Measurements from ENCODE around the gene SPATA2L. TPM values are rescaled to one million over a fixed set of nuclear protein-coding genes. Genes with fewer than 3 reads are reported as not detected.

The SPATA2L gene
- total RNA-seq, 1 donor from 2014 or later, result 9.5 TPM

DNA sequence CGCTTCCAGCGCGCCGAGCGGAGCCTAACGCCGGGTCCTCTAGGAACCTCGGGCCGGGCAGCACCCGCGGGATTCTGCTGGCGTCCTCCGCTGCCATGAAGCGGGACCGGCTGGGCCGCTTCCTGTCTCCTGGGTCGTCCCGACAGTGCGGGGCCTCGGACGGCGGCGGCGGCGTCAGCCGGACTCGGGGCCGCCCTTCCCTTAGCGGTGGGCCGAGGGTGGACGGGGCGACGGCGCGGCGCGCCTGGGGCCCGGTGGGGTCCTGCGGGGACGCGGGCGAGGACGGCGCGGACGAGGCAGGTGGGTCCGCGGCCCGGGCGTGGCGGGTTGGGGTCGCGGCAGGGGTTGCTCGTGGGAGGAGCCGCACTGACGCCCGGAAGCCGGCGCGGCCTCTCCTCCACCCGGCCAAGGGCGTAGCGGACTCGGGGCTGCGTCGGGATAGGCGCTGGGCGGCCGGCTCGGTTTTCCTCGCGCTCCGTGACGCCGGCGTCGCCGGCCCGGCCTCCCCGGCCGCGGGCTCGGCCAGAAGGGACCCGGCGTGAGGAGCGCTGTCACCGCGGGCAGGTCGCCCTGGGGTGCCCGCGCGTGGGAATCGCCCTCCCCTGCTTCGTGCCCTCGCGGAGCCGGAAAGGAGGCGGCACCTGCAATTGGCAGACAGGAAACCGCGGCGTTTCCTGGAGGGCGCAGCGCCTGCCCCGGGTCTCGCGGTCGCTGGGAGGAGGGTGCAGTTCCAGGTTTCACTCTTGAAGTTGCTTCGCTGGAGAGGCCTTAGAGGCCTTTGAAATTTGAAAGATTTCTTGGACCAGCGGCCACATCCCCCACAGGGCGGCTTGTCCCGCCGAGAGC lies 20.3 kb upstream of the SPATA2L start:
- H3K27me3 Mint-ChIP-seq (ENCODE audit: unreplicated experiment), result no peaks in the 10 kb centered on the region
- H3K27ac Mint-ChIP-seq (ENCODE audit: unreplicated experiment), result peak overlapping the region; percentile 67
- peaks cover 21% of the 10 kb centered on the region for H3K4me1 Mint-ChIP-seq (ENCODE audit: unreplicated experiment)
- H3K9me3 Mint-ChIP-seq (ENCODE audit: unreplicated experiment), result no peaks in the 10 kb centered on the region
- H3K4me3 Mint-ChIP-seq (ENCODE audit: unreplicated experiment), result peak overlapping the region; percentile 74
- DNase-seq (ENCODE audit: extremely low spot score, unreplicated experiment), result peak; percentile 91
- TF ChIP-seq CTCF (IDR thresholded peaks at IDR 0.05), result no peak
- peaks cover 7% of the 10 kb centered on the region for H3K36me3 Mint-ChIP-seq (ENCODE audit: unreplicated experiment)

- H3K4me3 Mint-ChIP-seq (ENCODE audit: unreplicated experiment), result peak within 1 kb of the TSS; percentile 75
- peak within 1 kb of the TSS; percentile 67 for H3K27ac Mint-ChIP-seq (ENCODE audit: unreplicated experiment)
- peaks cover 21% of the 10 kb centered on the region for H3K4me1 Mint-ChIP-seq (ENCODE audit: unreplicated experiment)
- no peaks in the 10 kb centered on the region for H3K27me3 Mint-ChIP-seq (ENCODE audit: unreplicated experiment)
- peak; percentile 92 for DNase-seq (ENCODE audit: extremely low spot score, unreplicated experiment)
- no peaks in the 10 kb centered on the region for H3K9me3 Mint-ChIP-seq (ENCODE audit: unreplicated experiment)
- no peak for TF ChIP-seq CTCF (IDR thresholded peaks at IDR 0.05)
- H3K36me3 Mint-ChIP-seq (ENCODE audit: unreplicated experiment), result peaks cover 7% of the 10 kb centered on the region
These were observed 19.5 kb upstream of the SPATA2L start, which contains the start of the genes VPS9D1 and ZNF276 for GRCh38 chr16:89720813-89721545. TSS of gene VPS9D1 (minus strand) at chr16:89720898. CDS start at chr16:89720861, 37 bp downstream. TSS of gene ZNF276 (plus strand) at chr16:89721537. CDS start at chr16:89721641, 104 bp downstream.

GRCh38 chr16:89720551-89720812 lies 19.0 kb upstream of the SPATA2L start:
- no peak for TF ChIP-seq CTCF (IDR thresholded peaks at IDR 0.05)
- Mint-ChIP-seq H3K9me3 (ENCODE audit: unreplicated experiment) (no peaks in the 10 kb centered on the region), H3K4me1 (ENCODE audit: unreplicated experiment) (peaks cover 21% of the 10 kb centered on the region), H3K27me3 (ENCODE audit: unreplicated experiment) (no peaks in the 10 kb centered on the region), H3K27ac (ENCODE audit: unreplicated experiment) (peak overlapping the region; percentile 63), H3K36me3 (ENCODE audit: unreplicated experiment) (peaks cover 7% of the 10 kb centered on the region), H3K4me3 (ENCODE audit: unreplicated experiment) (peak overlapping the region; percentile 75)
- DNase-seq (ENCODE audit: extremely low spot score, unreplicated experiment), result no peak

DNA sequence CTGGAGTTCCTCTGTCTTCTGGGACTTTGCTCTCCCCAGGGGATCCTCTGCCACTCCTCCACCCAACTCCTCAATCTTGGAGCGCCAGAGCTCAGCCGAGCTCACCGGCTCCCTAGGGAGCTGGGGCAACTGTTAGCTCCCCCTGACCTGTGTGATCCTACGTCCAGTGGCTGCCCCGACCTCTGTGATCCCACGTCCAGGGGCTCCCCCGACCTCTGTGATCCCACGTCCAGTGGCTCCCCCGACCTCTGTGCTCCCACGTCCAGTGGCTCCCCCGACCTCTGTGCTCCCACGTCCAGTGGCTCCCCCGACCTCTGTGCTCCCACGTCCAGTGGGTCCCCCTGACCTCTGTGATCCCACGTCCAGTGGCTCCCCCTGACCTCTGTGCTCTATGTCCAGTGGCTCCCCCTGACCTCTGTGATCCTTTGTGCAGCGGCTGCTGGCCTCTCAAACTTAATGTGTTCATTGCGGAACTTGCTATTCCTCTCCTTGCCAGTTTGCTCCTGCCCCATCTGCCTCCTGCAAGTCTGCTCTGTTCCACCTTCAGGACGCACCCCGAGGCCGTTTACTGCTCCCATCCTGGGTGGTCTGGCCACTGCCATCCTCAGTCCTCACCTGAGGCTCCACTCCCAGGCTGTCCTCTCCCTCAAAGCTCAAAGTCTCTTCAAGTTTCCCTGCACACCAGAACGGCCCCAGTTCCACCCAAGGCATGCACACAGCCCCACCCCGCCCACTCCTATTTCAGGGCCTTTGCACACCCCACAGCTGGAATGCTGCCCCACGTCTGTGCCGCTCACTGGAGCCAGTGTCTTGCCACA lies 16.4 kb upstream of the SPATA2L start:
- no peak for DNase-seq (ENCODE audit: extremely low spot score, unreplicated experiment)
- Mint-ChIP-seq H3K9me3 (ENCODE audit: unreplicated experiment) (no peaks in the 10 kb centered on the region), H3K4me3 (ENCODE audit: unreplicated experiment) (no peak overlapping the region), H3K36me3 (ENCODE audit: unreplicated experiment) (peaks cover 6% of the 10 kb centered on the region), H3K27ac (ENCODE audit: unreplicated experiment) (no peak overlapping the region), H3K4me1 (ENCODE audit: unreplicated experiment) (peaks cover 17% of the 10 kb centered on the region), H3K27me3 (ENCODE audit: unreplicated experiment) (no peaks in the 10 kb centered on the region)
- TF ChIP-seq CTCF (IDR thresholded peaks at IDR 0.05), result no peak

Data from osteocyte (in vitro differentiated cells).